Psoas muscle (tissue), 8 donors: ENCODE data around the gene MICAL1. TPM values are rescaled to one million over a fixed set of nuclear protein-coding genes. Genes with fewer than 3 reads are reported as not detected.

Experiments
- ATAC-seq, 4 donors: fragments of 200-7000 bp; cut with Tn5 transposase; one replicate each; pipeline ENCODE4 v1.9.1; 2020; ENCODE audit warnings: moderate library complexity in 3 of 4, mild to moderate bottlenecking in 2 of 4
- DNase-seq, 2 donors: peaks; one replicate each; pipeline ENCODE4 v3.0.0-alpha.2; 2020
- H3K27ac ChIP-seq: fragments of 200-600 bp; one replicate; pipeline ENCODE4 v1.8.0; 2022
- H3K27me3 ChIP-seq, 3 donors: fragments of 200-600 bp in 1 of 3; one replicate each; pipeline versions ENCODE4 v1.6.1 to v1.8.0; 2013 to 2022; ENCODE audit warnings: low read length in 2 of 3, mild to moderate bottlenecking in 2 of 3, moderate library complexity in 1 of 3; ENCODE audit not compliant: insufficient read depth in 3 of 3
- H3K36me3 ChIP-seq, 2 donors: fragments of 200-600 bp in 1 of 2; one replicate each; pipeline versions ENCODE4 v1.6.1 to v1.8.0; 2013 to 2022; ENCODE audit warnings: low read depth in 1 of 2, mild to moderate bottlenecking in 1 of 2, moderate library complexity in 1 of 2; ENCODE audit not compliant: insufficient read depth in 1 of 2
- H3K4me1 ChIP-seq: fragments of 200-600 bp; one replicate; pipeline ENCODE4 v1.8.0; 2022
- H3K4me3 ChIP-seq: fragments of 200-600 bp; one replicate; pipeline ENCODE4 v1.8.0; 2022; ENCODE audit warnings: mild to moderate bottlenecking
- H3K9me3 ChIP-seq: fragments of 200-600 bp; one replicate; pipeline ENCODE4 v1.8.0; 2022
- WGBS, 3 donors: extraction: QIAGEN DNeasy Blood & Tissue Kit; methylation state at CpG; one replicate each; pipeline versions ENCODE4 v1.1.6 to v1.1.7; 2013; 5-methylcytosine and 5-hydroxymethylcytosine counted together
- intact Hi-C, 2 donors: fragments of 100-400 bp; cut with DNase I; formaldehyde crosslinking; loops; one replicate each; pipeline versions ENCODE4 v1.11.0 to v1.14.2; 2022
- polyA plus RNA-seq, 3 donors: library from polyadenylated mRNA; stranded (reverse); fragments of 200-250 nt; gene quantifications; one replicate each; pipeline ENCODE4 v1.2.3, GENCODE V29; 2013
- total RNA-seq, 4 donors: library from RNA; stranded (reverse); fragmentation: NEBNext Ultra II Directional in 2 of 4; extraction: Animal tissue kit (Norgen Biotek cat#: 25700) in 2 of 4; gene quantifications; one replicate each; pipeline versions ENCODE4 v1.2.1 to v1.2.4, GENCODE V29; 2021 to 2023
- TF ChIP-seq, protein P1 (sequence below): fragments of 200-600 bp; IDR thresholded peaks from one replicate; pipeline ENCODE4 v1.8.0; 2022; ENCODE audit warnings: antibody characterized with exemption
- donor health status: healthy with polysubstance abuse.
- donor health status: DM: no; HTN: no; CAD: no; lungs with moderate emphysema.
- donor health status: Bipolar disorder and iron deficiency.
- donor health status: healthy.
- donor health status: DM: yes; HTN: yes; CAD: no.
- donor health status: DM: no; HTN: no; CAD: no.
- donor health status: DM: no; HTN: no; CAD: no.
- donor health status: DM: yes; HTN: yes; CAD: no.

Gene MICAL1
- total and polyA plus RNA-seq, 7 donors: 3.1 to 9.4 (median 6.2) TPM

DNA sequence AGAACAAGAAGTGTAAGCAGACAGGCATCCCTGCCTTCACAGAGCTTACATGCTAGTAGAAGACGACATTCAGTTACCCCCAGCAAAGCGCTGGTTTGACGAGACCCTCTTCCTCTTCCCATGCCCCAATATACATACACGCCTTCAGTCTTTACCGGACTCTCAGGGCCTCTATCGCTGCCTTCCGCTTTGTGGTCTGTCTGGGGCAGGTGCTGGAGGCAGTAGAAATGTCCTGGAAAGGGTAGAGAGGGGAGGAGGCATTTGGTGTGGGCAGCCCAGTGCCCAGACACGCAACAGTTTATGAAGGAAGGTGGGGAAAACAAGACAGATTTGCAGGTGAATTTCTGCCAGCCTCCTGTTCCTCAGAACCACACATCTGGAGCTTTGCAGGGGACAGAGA lies 9.0 kb downstream of the MICAL1 start:
- TF ChIP-seq, protein P1, sequence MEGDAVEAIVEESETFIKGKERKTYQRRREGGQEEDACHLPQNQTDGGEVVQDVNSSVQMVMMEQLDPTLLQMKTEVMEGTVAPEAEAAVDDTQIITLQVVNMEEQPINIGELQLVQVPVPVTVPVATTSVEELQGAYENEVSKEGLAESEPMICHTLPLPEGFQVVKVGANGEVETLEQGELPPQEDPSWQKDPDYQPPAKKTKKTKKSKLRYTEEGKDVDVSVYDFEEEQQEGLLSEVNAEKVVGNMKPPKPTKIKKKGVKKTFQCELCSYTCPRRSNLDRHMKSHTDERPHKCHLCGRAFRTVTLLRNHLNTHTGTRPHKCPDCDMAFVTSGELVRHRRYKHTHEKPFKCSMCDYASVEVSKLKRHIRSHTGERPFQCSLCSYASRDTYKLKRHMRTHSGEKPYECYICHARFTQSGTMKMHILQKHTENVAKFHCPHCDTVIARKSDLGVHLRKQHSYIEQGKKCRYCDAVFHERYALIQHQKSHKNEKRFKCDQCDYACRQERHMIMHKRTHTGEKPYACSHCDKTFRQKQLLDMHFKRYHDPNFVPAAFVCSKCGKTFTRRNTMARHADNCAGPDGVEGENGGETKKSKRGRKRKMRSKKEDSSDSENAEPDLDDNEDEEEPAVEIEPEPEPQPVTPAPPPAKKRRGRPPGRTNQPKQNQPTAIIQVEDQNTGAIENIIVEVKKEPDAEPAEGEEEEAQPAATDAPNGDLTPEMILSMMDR: no peak
- WGBS, 3 donors: 92% methylated on average over 7 to 8 of the region's 8 CpGs
- H3K27me3 ChIP-seq: no peaks in the 10 kb centered on the region
- peaks cover 6% of the 10 kb centered on the region for H3K4me1 ChIP-seq
- no peak overlapping the region for H3K4me3 ChIP-seq
- H3K9me3 ChIP-seq: no peaks in the 10 kb centered on the region
- ATAC-seq (no peak), DNase-seq (no peak)
- peaks cover 0 to 29% of the 10 kb centered on the region in 2 donors for H3K36me3 ChIP-seq
- intact Hi-C loops: no loop called here
- H3K27ac ChIP-seq: no peak overlapping the region

DNA sequence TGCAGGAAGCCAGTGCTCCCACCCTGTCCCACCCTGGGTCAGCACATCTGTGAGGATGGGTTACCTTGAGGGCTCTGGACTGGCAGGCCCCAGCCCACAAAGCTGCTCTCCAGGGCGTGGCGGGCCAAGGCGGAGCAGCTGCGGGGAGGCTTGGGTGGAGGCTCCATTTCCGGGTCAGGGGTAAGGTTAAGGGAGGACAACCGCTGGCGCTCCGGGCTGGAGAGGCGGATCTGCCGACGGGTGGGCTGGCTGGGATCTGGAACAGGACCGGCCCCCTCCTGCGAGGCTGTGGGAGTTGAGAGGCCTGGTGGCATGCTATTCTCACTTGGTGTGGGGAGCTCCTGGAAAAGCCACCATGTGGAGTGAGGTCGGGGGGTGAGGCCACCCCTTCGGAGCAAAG lies 9.5 kb downstream of the MICAL1 start:
- intact Hi-C loops: no loop called here
- WGBS, 3 donors: 80 to 90% (median 89%) methylated on average over 14 to 15 of the region's 15 CpGs
- TF ChIP-seq, protein P1: no peak
- no peak overlapping the region for H3K4me3 ChIP-seq
- H3K9me3 ChIP-seq: no peaks in the 10 kb centered on the region
- H3K36me3 ChIP-seq: peaks cover 0 to 29% of the 10 kb centered on the region in 2 donors
- H3K4me1 ChIP-seq: peaks cover 10% of the 10 kb centered on the region
- no peak for ATAC-seq
- no peak for DNase-seq
- no peak overlapping the region for H3K27ac ChIP-seq
- no peaks in the 10 kb centered on the region for H3K27me3 ChIP-seq

DNA sequence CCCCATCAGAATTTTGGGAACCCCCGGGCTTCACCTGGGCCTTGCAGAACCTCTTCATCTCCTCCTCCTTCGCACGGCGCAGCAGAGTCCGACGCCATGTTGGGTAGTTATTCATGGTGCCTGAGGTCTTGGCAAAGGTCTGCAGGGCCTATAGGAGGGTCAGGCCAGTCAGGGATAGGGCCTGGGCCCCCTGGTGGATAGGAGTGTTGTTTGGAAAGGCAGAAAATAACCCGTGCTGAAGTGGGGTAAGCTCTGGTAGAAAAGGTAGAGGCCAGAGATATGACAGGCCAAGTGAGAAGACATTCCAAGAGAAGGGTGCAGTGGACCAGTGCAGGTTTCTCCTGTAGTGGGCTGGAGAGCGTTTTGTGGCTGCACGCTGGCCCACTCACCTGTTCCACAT lies 10.2 kb downstream of the MICAL1 start:
- ATAC-seq (no peak), DNase-seq (no peak)
- TF ChIP-seq, protein P1: no peak
- intact Hi-C loops: no loop called here
- no peaks in the 10 kb centered on the region for H3K9me3 ChIP-seq
- WGBS, 3 donors: 88 to 90% (median 89%) methylated on average over 9 of the region's 9 CpGs
- H3K27me3 ChIP-seq: no peaks in the 10 kb centered on the region
- peaks cover 10% of the 10 kb centered on the region for H3K4me1 ChIP-seq
- no peak overlapping the region for H3K4me3 ChIP-seq
- H3K36me3 ChIP-seq: peaks cover 0 to 29% of the 10 kb centered on the region in 2 donors
- no peak overlapping the region for H3K27ac ChIP-seq

DNA sequence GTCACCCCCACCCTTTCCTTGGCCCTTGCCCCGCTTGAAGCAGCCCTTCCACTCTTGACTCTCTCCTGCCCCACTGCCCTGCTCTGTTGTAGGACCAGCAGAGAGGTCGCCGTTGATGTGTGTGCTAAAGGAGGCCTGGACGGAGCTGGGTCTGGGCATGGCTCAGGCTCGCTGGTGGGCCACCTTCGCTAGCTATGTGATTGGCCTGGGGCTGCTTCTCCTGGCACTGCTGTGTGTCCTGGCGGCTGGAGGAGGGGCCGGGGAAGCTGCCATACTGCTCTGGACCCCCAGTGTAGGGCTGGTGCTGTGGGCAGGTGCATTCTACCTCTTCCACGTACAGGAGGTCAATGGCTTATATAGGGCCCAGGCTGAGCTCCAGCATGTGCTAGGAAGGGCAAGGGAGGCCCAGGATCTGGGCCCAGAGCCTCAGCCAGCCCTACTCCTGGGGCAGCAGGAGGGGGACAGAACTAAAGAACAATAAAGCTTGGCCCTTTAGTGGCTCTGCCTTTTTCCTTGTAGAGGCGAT lies 12.1 kb downstream of the MICAL1 start:
- Histone ChIP-seq H3K27ac (no peak overlapping the region), H3K4me1 (peaks cover 17% of the 10 kb centered on the region), H3K36me3 (peaks cover 0 to 29% of the 10 kb centered on the region in 2 donors), H3K27me3 (no peaks in the 10 kb centered on the region), H3K4me3 (no peak overlapping the region), H3K9me3 (no peaks in the 10 kb centered on the region)
- DNase-seq: no peak
- ATAC-seq: no peak
- TF ChIP-seq, protein P1: no peak
- intact Hi-C loops: loop anchor here in 1 of 2 donors (5.0 kb wide), 1 partner anchor 56 kb away; no protein-coding TSS in a partner anchor
- WGBS, 3 donors: 88 to 94% (median 89%) methylated on average over 10 of the region's 10 CpGs

DNA sequence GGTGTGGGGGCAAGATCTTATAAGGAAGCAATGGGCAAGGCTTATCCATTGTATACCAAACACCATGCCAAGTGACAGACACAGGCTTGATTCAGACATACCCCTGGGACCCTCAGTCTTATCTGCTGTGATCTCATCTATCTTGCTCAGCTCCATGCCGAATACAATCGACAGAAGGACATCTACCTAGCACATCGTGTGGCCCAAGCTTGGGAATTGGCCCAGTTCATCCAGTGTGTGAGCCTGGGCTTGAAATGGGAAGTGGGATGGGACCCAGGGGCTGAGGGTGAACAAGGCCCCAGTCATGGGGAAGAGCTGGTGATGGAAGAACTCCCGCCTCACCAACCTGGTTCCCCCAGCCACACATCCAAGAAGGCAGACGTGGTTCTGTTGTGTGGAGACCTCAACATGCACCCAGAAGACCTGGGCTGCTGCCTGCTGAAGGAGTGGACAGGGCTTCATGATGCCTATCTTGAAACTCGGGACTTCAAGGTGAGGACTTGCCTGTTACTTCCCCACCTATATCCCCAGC lies 13.1 kb downstream of the MICAL1 start:
- intact Hi-C loops: loop anchor here in 1 of 2 donors (5.0 kb wide), 1 partner anchor 55 kb away; no protein-coding TSS in a partner anchor
- ATAC-seq: no peak
- no peak for DNase-seq
- TF ChIP-seq, protein P1: no peak
- Histone ChIP-seq H3K27ac (no peak overlapping the region), H3K27me3 (no peaks in the 10 kb centered on the region), H3K4me1 (peaks cover 17% of the 10 kb centered on the region), H3K36me3 (peaks cover 0 to 29% of the 10 kb centered on the region in 2 donors), H3K4me3 (no peak overlapping the region), H3K9me3 (no peaks in the 10 kb centered on the region)
- 91 to 95% (median 94%) methylated on average over 6 of the region's 6 CpGs for WGBS, 3 donors
